Tibial nerve (tissue), 4 donors: ENCODE results near the gene CIART.
"Not testable (repeated sequence)": the region's sequence is repeated elsewhere in the genome, so short reads cannot be mapped to it uniquely, and the experiment has no call there.

Source experiments
- CTCF ChIP-seq, 5 experiments: fragments of 200-600 bp in 3 of 5; fragments of 450-650 bp in 2 of 5; sonication (generic) in 3 of 5; IDR thresholded peaks; one replicate each; pipeline ENCODE4 v1.5.1; 2016 to 2019; ENCODE audit warnings: antibody characterized with exemption in 5 of 5, mild to moderate bottlenecking in 3 of 5, moderate library complexity in 2 of 5
- EP300 ChIP-seq, 2 donors: sonication (generic); formaldehyde crosslinking; IDR thresholded peaks; one replicate each; pipeline ENCODE4 v1.6.1; 2017; ENCODE audit warnings: antibody characterized with exemption in 2 of 2, mild to moderate bottlenecking in 1 of 2
- POLR2A ChIP-seq, 2 donors: fragments of 450-650 bp; IDR thresholded peaks; one replicate each; pipeline ENCODE4 v1.6.1; 2017; ENCODE audit warnings: antibody characterized with exemption in 2 of 2, mild to moderate bottlenecking in 2 of 2, moderate library complexity in 2 of 2

GRCh38 chr1:150314691-150315090, 32.3 kb downstream of the CIART start:
- TF ChIP-seq CTCF, POLR2A, EP300 (IDR thresholded peaks at IDR 0.05): not testable (repeated sequence)
